ENCODE results near the gene RAB40AL. TPM values are rescaled to one million over a fixed set of nuclear protein-coding genes. Genes with fewer than 3 reads are reported as not detected.

RAB40AL gene
- total RNA-seq, 2 donors from 2014 or later: 0.59 to 4.7 TPM

DNA sequence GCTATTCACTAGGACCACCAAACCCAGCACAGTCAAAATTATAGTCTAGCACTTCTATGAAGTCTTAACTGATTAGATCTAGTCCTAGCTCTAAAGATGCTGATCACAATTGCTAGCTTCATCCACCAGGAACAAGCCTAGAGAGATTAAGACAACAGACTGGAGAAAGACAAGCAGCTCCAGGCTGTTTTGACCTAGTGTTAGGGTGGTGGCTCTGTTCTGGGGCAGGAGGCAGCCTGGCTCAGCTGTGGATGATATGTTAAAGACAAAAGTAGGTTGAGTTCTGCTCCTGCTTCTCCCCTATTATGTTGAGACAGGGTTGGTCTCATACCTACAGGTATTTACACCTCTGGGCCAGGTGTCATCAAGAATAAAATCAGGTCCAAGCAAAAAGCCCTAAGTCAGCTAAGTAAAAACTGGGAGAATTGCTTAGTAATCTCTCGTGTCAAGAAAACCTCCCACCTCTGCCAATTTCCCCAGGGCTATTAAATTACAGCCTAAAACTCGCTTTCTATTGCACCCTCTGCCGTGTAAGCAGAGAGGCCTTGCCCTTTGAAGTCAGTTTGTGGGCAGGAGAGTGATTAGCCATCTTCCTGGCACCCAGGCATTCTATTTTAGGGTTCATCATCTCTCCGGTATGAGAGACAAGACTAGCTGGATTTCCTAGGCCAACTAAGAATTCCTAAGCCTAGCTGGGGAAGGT, 39.9 kb downstream of the RAB40AL start:
- Histone ChIP-seq H3K9me3 (no peaks in the 10 kb centered on the region), H3K36me3 (no peaks in the 10 kb centered on the region), H3K4me3 (no peak overlapping the region), H3K27ac (no peak overlapping the region), H3K4me1 (replicated peaks) (no peaks in the 10 kb centered on the region), H3K27me3 (replicated peaks; ENCODE audit: insufficient read depth) (no peaks in the 10 kb centered on the region)
- WGBS: 12% methylated on average over 4 of the region's 4 CpGs
- TF ChIP-seq POLR2A (IDR thresholded peaks at IDR 0.05) (no peak), POLR2AphosphoS5 (IDR thresholded peaks at IDR 0.05) (no peak)
- TF ChIP-seq, protein P1, sequence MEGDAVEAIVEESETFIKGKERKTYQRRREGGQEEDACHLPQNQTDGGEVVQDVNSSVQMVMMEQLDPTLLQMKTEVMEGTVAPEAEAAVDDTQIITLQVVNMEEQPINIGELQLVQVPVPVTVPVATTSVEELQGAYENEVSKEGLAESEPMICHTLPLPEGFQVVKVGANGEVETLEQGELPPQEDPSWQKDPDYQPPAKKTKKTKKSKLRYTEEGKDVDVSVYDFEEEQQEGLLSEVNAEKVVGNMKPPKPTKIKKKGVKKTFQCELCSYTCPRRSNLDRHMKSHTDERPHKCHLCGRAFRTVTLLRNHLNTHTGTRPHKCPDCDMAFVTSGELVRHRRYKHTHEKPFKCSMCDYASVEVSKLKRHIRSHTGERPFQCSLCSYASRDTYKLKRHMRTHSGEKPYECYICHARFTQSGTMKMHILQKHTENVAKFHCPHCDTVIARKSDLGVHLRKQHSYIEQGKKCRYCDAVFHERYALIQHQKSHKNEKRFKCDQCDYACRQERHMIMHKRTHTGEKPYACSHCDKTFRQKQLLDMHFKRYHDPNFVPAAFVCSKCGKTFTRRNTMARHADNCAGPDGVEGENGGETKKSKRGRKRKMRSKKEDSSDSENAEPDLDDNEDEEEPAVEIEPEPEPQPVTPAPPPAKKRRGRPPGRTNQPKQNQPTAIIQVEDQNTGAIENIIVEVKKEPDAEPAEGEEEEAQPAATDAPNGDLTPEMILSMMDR (IDR thresholded peaks at IDR 0.05): no peak
- DNase-seq (ENCODE audit: low spot score): no peak
- intact Hi-C loops (cut with DNase I): no loop called here

DNA sequence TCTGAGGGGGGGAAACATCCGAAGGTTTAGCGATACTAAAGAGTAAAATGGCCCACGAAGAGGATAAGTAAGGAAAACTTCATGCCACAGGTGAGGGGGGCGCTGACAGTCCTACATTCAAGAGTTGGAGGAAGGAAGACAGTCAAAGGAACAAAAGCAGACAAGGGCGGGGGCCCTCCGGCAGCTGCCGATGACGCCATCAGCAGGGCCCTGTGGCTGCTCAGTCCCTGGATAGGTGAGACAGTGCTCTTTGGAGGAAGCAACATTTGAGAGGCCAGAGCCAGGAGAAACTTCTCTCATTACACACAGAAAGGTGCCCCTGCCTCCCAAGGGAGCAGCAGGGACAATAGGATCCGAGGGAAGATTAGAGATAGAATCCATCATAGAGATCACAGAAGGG, 41.5 kb downstream of the RAB40AL start:
- Histone ChIP-seq H3K9me3 (no peaks in the 10 kb centered on the region), H3K4me1 (replicated peaks) (no peaks in the 10 kb centered on the region), H3K27me3 (replicated peaks; ENCODE audit: insufficient read depth) (no peaks in the 10 kb centered on the region), H3K36me3 (no peaks in the 10 kb centered on the region), H3K4me3 (no peak overlapping the region), H3K27ac (no peak overlapping the region)
- intact Hi-C loops (cut with DNase I): no loop called here
- DNase-seq (ENCODE audit: low spot score): no peak
- 93% methylated on average over 9 of the region's 9 CpGs for whole genome bisulfite sequencing
- TF ChIP-seq POLR2AphosphoS5 (IDR thresholded peaks at IDR 0.05): no peak
- TF ChIP-seq, protein P1 (IDR thresholded peaks at IDR 0.05): no peak
- TF ChIP-seq POLR2A (IDR thresholded peaks at IDR 0.05): no peak

DNA sequence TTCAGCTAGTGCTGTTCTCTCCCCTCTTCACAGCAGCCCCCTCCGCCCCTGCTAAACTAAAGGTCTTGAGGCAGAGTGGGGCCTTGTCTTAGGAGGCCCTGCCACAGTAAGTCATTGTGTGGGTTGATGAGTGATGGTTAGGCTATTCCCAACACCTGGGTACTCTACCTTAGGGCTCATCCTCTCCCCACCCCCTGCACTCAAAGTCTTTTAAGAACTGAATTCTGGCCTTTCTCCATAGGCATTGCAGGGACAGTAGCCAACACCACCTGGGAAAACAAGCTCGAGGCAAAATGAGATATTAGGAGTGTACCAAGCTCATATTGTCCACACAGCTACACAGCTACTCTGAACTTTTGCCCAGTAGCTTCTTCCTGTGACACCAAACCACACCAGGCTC, 42.5 kb downstream of the RAB40AL start:
- no peak for DNase-seq (ENCODE audit: low spot score)
- TF ChIP-seq POLR2A (IDR thresholded peaks at IDR 0.05) (no peak), POLR2AphosphoS5 (IDR thresholded peaks at IDR 0.05) (no peak)
- TF ChIP-seq, protein P1 (IDR thresholded peaks at IDR 0.05): no peak
- intact Hi-C loops (cut with DNase I): no loop called here
- Histone ChIP-seq H3K27ac (no peak overlapping the region), H3K27me3 (replicated peaks; ENCODE audit: insufficient read depth) (no peaks in the 10 kb centered on the region), H3K4me1 (replicated peaks) (no peaks in the 10 kb centered on the region), H3K4me3 (no peak overlapping the region), H3K36me3 (no peaks in the 10 kb centered on the region), H3K9me3 (no peaks in the 10 kb centered on the region)
- WGBS: 63% methylated on average over 2 of the region's 2 CpGs

DNA sequence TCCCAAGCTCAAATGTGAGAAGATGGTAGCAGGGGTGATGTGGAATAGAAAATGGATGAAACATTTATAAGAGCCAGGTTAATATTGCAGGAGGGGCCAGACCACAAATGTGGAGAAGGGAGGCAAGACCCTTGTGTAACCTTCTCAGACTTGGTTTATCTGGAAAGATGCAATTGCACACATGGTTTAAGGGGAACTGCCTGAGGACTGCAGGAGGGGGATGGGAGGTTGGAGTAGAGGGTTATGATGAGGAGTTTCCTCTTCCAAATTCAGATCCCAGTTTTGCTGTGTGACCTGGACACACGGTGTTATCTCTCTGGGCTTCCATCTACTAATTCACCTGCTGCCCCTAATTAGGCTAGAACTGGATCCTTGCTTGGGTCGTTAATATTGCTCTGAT, 46.1 kb downstream of the RAB40AL start:
- Histone ChIP-seq H3K9me3 (no peaks in the 10 kb centered on the region), H3K4me1 (replicated peaks) (no peaks in the 10 kb centered on the region), H3K36me3 (no peaks in the 10 kb centered on the region), H3K4me3 (no peak overlapping the region), H3K27me3 (replicated peaks; ENCODE audit: insufficient read depth) (no peaks in the 10 kb centered on the region), H3K27ac (no peak overlapping the region)
- WGBS: 87% methylated on average over 2 of the region's 2 CpGs
- no peak for DNase-seq (ENCODE audit: low spot score)
- intact Hi-C loops (cut with DNase I): no loop called here
- TF ChIP-seq POLR2AphosphoS5 (IDR thresholded peaks at IDR 0.05): no peak
- TF ChIP-seq, protein P1 (IDR thresholded peaks at IDR 0.05): no peak
- TF ChIP-seq POLR2A (IDR thresholded peaks at IDR 0.05): no peak

DNA sequence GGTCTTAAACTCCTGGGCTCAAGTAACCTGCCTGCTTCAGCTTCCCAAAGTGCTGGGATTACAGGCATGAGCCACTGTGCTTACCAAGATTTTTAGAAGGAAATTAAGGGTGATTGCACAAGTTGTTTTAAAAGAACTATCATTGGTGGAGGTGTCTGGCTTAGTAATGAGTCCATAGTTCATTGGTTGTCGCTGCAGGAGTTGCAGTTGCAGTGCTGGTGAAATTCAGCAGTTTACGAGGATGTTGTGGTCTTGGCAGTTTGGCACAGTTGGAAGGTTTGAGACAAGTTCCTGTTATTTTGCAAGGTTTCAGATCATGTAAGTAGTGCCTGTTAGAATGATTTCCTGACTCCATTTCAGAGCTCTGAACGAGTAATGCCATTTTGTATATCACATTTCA, 48.1 kb downstream of the RAB40AL start:
- no peak overlapping the region for H3K4me3 ChIP-seq
- H3K27me3 ChIP-seq (replicated peaks; ENCODE audit: insufficient read depth): no peaks in the 10 kb centered on the region
- intact Hi-C loops (cut with DNase I): no loop called here
- no peaks in the 10 kb centered on the region for H3K4me1 ChIP-seq (replicated peaks)
- WGBS: 56% methylated on average over 3 of the region's 3 CpGs
- no peaks in the 10 kb centered on the region for H3K9me3 ChIP-seq
- DNase-seq (ENCODE audit: low spot score): no peak
- H3K36me3 ChIP-seq: no peaks in the 10 kb centered on the region
- no peak overlapping the region for H3K27ac ChIP-seq
- TF ChIP-seq POLR2A (IDR thresholded peaks at IDR 0.05) (no peak), POLR2AphosphoS5 (IDR thresholded peaks at IDR 0.05) (no peak)
- TF ChIP-seq, protein P1 (IDR thresholded peaks at IDR 0.05): no peak
